Neural progenitor cell (in vitro differentiated cells): ENCODE measurements around the gene TMEM52B. TPM values are rescaled to one million over a fixed set of nuclear protein-coding genes. Genes with fewer than 3 reads are reported as not detected.

Source experiments
- DNase-seq: peaks from one replicate; pipeline ENCODE4 v3.0.0-alpha.2; 2016; ENCODE audit warnings: low spot score
- H2AFZ ChIP-seq: fragments of 200-600 bp; sonication (generic); replicated peaks from 2 replicates; pipeline ENCODE4 v1.6.1; 2016; ENCODE audit warnings: antibody characterized with exemption
- H3F3A ChIP-seq: fragments of 200-600 bp; sonication (generic); 2 replicates; pipeline ENCODE4 v1.6.1; 2016; ENCODE audit warnings: antibody characterized with exemption, low read depth
- H3K27ac ChIP-seq: fragments of 200-600 bp; sonication (generic); 2 replicates; pipeline ENCODE4 v1.5.1; 2016; ENCODE audit warnings: mild to moderate bottlenecking
- H3K27me3 ChIP-seq: fragments of 200-600 bp; sonication (generic); 2 replicates; pipeline ENCODE4 v1.6.1; 2016; ENCODE audit warnings: mild to moderate bottlenecking, moderate library complexity
- H3K36me3 ChIP-seq: fragments of 200-600 bp; sonication (generic); 2 replicates; pipeline ENCODE4 v1.5.1; 2016
- H3K4me1 ChIP-seq: fragments of 200-600 bp; sonication (generic); 2 replicates; pipeline ENCODE4 v1.6.1; 2016; ENCODE audit warnings: mixed run types
- H3K4me2 ChIP-seq: fragments of 200-600 bp; sonication (generic); 2 replicates; pipeline ENCODE4 v1.6.1; 2016
- H3K4me3 ChIP-seq: fragments of 200-600 bp; sonication (generic); 2 replicates; pipeline ENCODE4 v1.5.1; 2016
- H3K79me2 ChIP-seq: fragments of 200-600 bp; sonication (generic); 2 replicates; pipeline ENCODE4 v1.6.1; 2016; ENCODE audit warnings: low read depth
- H3K9ac ChIP-seq: fragments of 200-600 bp; sonication (generic); 2 replicates; pipeline ENCODE4 v1.6.1; 2016
- H3K9me3 ChIP-seq: fragments of 200-600 bp; sonication (generic); 2 replicates; pipeline ENCODE4 v1.5.1; 2016; ENCODE audit warnings: low read depth
- H4K20me1 ChIP-seq: fragments of 200-600 bp; sonication (generic); 2 replicates; pipeline ENCODE4 v1.6.1; 2016; ENCODE audit warnings: low read depth
- H3K27ac Mint-ChIP-seq: 3 replicates; pipeline ENCODE4 v1.8.0; 2021; ENCODE audit warnings: mixed read lengths
- H3K27me3 Mint-ChIP-seq: 2 replicates; pipeline ENCODE4 v1.8.0; 2022; ENCODE audit warnings: low read depth, mild to moderate bottlenecking, inconsistent platforms, moderate library complexity, mixed read lengths; ENCODE audit not compliant: insufficient read depth
- H3K36me3 Mint-ChIP-seq: 3 replicates; pipeline ENCODE4 v1.8.0; 2021; ENCODE audit warnings: mixed read lengths
- H3K4me1 Mint-ChIP-seq: 3 replicates; pipeline ENCODE4 v1.8.0; 2021; ENCODE audit warnings: mixed read lengths
- H3K4me3 Mint-ChIP-seq: 3 replicates; pipeline ENCODE4 v1.8.0; 2021; ENCODE audit warnings: mild to moderate bottlenecking, moderate library complexity, mixed read lengths
- H3K9me3 Mint-ChIP-seq: 3 replicates; pipeline ENCODE4 v1.8.0; 2020; ENCODE audit warnings: mixed read lengths
- EZH2 ChIP-seq: fragments of 200-600 bp; sonication (generic); IDR thresholded peaks from 2 replicates; pipeline ENCODE4 v1.6.1; 2017; ENCODE audit warnings: antibody characterized with exemption, mild to moderate bottlenecking, moderate library complexity
- EZH2phosphoT487 ChIP-seq: fragments of 200-600 bp; sonication (generic); IDR thresholded peaks from 2 replicates; pipeline ENCODE4 v1.6.1; 2017; ENCODE audit warnings: antibody characterized with exemption
- total RNA-seq: library from RNA; depleted of rRNA; stranded (reverse); fragments of >200 nt; gene quantifications from 2 replicates; pipeline ENCODE4 v1.2.3, GENCODE V29; 2015; ENCODE audit warnings: low replicate concordance
- TF ChIP-seq, protein P1 (sequence below): fragments of 200-600 bp; sonication (generic); IDR thresholded peaks from 2 replicates; pipeline ENCODE4 v1.5.1; 2017; ENCODE audit warnings: antibody characterized with exemption, mild to moderate bottlenecking

The TMEM52B gene
- total RNA-seq, 1 donor from 2014 or later, result not detected

DNA sequence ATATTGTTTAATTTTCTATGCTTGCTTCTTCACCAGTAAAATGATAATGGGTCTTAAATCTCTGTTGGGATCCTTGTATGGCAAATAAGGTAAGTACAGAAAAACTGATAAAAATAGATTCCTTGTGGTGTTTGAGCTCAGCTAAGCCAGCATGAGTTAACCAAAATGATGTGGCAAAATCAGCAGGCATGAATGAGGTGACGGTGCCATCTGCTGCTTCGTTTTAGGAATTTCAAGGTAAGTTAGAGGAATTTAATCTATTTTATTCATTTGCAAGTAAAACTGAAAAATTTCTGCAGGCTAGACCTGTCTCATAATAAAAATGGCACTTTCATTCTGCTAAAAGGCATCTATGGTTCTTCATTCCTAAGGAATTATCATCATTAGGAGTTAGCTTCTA, 38.8 kb upstream of the TMEM52B start:
- Histone ChIP-seq H4K20me1 (no peaks in the 10 kb centered on the region), H3K4me3 (no peak overlapping the region), H3K9me3 (no peaks in the 10 kb centered on the region), H3F3A (no peaks in the 10 kb centered on the region), H3K27me3 (no peaks in the 10 kb centered on the region), H3K79me2 (no peaks in the 10 kb centered on the region), H3K4me1 (no peaks in the 10 kb centered on the region), H3K27ac (no peak overlapping the region), H3K36me3 (no peaks in the 10 kb centered on the region), H2AFZ (no peak overlapping the region), H3K9ac (no peak overlapping the region), H3K4me2 (no peak overlapping the region)
- Mint-ChIP-seq H3K36me3 (no peaks in the 10 kb centered on the region), H3K27me3 (no peaks in the 10 kb centered on the region), H3K4me1 (no peaks in the 10 kb centered on the region), H3K27ac (no peak overlapping the region), H3K9me3 (no peaks in the 10 kb centered on the region), H3K4me3 (no peak overlapping the region)
- no peak for TF ChIP-seq EZH2
- TF ChIP-seq, protein P1, sequence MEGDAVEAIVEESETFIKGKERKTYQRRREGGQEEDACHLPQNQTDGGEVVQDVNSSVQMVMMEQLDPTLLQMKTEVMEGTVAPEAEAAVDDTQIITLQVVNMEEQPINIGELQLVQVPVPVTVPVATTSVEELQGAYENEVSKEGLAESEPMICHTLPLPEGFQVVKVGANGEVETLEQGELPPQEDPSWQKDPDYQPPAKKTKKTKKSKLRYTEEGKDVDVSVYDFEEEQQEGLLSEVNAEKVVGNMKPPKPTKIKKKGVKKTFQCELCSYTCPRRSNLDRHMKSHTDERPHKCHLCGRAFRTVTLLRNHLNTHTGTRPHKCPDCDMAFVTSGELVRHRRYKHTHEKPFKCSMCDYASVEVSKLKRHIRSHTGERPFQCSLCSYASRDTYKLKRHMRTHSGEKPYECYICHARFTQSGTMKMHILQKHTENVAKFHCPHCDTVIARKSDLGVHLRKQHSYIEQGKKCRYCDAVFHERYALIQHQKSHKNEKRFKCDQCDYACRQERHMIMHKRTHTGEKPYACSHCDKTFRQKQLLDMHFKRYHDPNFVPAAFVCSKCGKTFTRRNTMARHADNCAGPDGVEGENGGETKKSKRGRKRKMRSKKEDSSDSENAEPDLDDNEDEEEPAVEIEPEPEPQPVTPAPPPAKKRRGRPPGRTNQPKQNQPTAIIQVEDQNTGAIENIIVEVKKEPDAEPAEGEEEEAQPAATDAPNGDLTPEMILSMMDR, result peak; percentile 72
- DNase-seq, result peak; percentile 64

DNA sequence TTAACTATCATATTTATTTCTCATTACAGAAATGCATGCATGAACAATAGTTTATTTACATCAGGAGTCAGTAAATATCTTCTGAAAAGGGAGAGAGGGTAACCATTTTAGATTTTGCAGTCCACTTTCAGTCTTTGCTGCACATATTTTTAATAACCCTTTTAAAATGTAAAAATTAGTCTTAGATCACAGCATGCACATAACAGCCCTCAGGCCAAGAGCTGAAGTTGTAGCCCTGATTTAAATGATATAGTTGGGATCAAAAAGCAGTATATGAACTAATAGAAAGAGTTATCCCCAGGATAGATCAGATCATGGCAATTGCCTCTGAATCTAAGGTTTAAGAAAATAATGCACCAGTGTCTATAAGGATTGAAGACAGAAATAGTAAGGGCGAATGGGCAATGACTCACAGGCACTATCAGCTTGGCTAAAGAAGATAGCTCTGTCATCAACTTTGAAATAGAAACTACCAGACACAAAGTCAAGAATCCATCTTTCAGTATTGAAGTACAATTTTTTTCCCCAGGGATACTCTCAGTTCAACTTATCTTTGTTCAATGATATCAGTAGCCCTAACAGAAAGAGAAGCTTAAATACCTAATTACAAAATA, 35.7 kb upstream of the TMEM52B start:
- Mint-ChIP-seq H3K9me3 (no peaks in the 10 kb centered on the region), H3K4me3 (no peak overlapping the region), H3K27me3 (no peaks in the 10 kb centered on the region), H3K36me3 (no peaks in the 10 kb centered on the region), H3K4me1 (no peaks in the 10 kb centered on the region), H3K27ac (no peak overlapping the region)
- no peaks in the 10 kb centered on the region for H3K4me1 ChIP-seq
- no peak overlapping the region for H3K4me3 ChIP-seq
- H3K36me3 ChIP-seq, result no peaks in the 10 kb centered on the region
- no peaks in the 10 kb centered on the region for H3K9me3 ChIP-seq
- no peak for DNase-seq
- H2AFZ ChIP-seq, result no peak overlapping the region
- H3K27me3 ChIP-seq, result no peaks in the 10 kb centered on the region
- no peaks in the 10 kb centered on the region for H3F3A ChIP-seq
- no peak overlapping the region for H3K27ac ChIP-seq
- H3K9ac ChIP-seq, result no peak overlapping the region
- no peak overlapping the region for H3K4me2 ChIP-seq
- no peak for TF ChIP-seq EZH2phosphoT487
- TF ChIP-seq, protein P1, result no peak
- no peak for TF ChIP-seq EZH2
- no peaks in the 10 kb centered on the region for H3K79me2 ChIP-seq
- H4K20me1 ChIP-seq, result no peaks in the 10 kb centered on the region

DNA sequence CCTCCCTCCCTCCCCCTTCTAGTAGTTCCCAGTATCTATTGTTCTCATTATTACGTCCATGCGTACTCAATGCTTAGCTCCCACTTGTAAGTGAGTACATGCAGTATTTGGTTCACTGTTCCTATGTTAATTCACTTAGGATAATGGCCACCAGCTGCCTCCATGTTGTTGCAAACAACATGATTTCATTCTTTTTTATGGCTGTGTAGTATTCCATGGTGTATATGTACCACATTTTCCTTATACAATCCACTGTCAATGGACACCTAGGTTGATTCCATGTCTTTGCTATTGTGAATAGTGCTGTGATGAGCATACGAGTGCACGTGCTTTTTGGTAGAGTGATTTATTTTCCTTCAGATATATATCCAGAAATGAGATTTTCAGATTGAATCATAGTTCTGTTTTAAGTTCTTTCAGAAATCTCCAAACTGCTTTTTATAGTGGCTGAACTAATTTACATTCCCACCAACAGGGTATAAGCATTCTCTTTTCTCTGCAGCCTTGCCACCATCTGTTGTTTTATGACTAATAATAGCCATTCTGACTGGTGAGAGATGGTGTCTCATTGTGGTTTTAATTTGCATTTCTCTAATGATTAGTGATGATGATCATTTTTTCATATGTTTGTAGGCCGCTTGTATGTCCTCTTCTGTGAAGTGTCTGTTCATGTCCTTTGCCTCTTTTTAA, 31.0 kb upstream of the TMEM52B start:
- Mint-ChIP-seq H3K27me3 (no peaks in the 10 kb centered on the region), H3K4me1 (peaks cover under 1% of the 10 kb centered on the region), H3K4me3 (no peak overlapping the region), H3K9me3 (peaks cover under 1% of the 10 kb centered on the region), H3K36me3 (no peaks in the 10 kb centered on the region), H3K27ac (no peak overlapping the region)
- H4K20me1 ChIP-seq, result no peaks in the 10 kb centered on the region
- H3K9ac ChIP-seq, result no peak overlapping the region
- H3K4me2 ChIP-seq, result no peak overlapping the region
- H3K9me3 ChIP-seq, result no peaks in the 10 kb centered on the region
- H3K36me3 ChIP-seq, result no peaks in the 10 kb centered on the region
- no peak overlapping the region for H2AFZ ChIP-seq
- TF ChIP-seq, protein P1, result no peak
- no peak for DNase-seq
- H3K27me3 ChIP-seq, result no peaks in the 10 kb centered on the region
- no peaks in the 10 kb centered on the region for H3K79me2 ChIP-seq
- H3K27ac ChIP-seq, result no peak overlapping the region
- H3K4me3 ChIP-seq, result no peak overlapping the region
- H3F3A ChIP-seq, result no peaks in the 10 kb centered on the region
- no peaks in the 10 kb centered on the region for H3K4me1 ChIP-seq
